Activated CD8-positive, alpha-beta memory T cell treated with anti-CD3 and anti-CD28 coated beads for 4 hours (primary cell): ENCODE data around the gene BCL2L13.
"Not testable (repeated sequence)": the region's sequence is repeated elsewhere in the genome, so short reads cannot be mapped to it uniquely, and the experiment has no call there.

Source experiments
- DNase-seq, 2 donors: peaks; one replicate each; pipeline ENCODE4 v3.0.0-alpha.2; 2020; ENCODE audit warnings: low read depth in 2 of 2

BCL2L13 gene

GRCh38 chr22:17761138-17761488 is 122.6 kb downstream of the BCL2L13 start:
- no peak for DNase-seq

DNA sequence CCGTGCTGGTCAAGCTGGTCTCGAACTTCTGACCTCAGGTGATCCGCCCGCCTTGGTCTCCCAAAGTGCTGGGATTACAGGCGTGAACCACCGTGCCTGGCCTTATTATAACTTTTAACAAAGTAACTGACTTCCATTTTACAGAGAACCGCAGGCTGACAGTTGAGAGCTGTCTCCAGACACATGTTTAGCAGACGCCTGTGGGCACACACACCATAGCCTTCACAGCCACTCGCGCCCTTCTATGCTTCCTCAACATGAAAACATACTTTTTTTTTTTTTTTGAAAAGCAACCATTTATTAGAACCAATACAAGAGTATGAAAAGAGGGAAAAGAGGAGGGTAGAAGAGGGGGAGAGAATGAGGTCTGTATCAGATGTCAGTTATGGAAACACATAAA is 124.9 kb downstream of the BCL2L13 start:
- DNase-seq, result not testable (repeated sequence)

DNA sequence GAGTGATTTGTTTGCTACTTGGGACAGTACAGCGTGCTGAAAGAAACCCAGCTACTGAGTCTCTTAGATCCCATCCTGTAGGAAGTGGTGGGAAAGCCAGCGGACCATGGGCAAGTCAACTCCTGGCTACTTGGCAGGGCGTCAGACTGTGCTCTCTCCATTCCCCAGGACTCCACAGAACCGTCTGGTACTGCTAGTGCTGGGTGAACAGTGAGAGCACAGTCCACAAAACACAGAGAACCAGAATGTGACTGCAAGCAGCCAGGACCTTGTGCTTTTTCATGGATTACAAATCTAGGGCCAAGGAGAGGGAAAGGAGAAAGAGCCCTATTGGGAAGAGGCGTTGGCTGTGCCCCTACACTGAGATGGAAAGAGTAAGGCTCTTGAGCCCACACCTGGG is 125.5 kb downstream of the BCL2L13 start:
- no peak for DNase-seq

GRCh38 chr22:17764852-17765251 is 126.3 kb downstream of the BCL2L13 start:
- DNase-seq, result not testable (repeated sequence)

DNA sequence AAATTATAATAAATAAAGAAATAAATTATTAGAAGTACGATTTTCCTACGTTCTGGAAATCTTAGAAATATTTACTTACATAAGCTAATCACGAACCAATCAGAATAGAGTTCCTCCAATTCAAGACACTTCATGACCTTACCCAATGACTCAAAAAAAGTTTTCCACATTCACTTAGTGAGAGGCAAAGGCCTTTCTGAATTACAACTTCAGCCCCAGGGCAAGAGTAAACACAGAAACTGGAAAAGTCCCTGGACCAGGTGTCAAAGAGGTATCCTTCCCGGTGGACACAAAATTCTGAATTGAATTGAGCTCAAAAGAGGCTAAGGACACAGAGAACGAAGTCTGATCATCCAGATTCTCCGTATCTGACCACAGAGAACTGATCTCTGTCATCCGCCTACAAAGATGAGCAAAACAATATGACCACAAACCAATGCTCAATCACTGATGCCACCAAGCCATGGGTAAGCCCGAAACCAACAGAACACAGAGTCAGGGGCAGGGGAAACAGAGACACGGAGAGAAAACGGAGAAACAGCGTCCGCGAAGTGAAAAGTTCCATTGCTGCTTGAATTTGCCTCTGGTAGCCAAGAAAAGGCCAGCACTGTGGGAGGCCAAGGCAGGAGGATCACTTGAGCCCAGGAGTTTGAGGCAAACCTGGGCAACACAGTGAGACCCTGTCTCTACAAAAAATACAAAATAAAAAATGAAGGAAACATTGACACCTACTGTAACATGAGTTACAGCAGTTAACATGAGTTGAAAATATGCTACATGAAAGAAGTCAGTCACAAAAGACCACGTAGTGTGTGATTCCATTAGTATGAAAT is 128.9 kb downstream of the BCL2L13 start:
- peak in 1 of 2 donors; percentile 40 for DNase-seq

GRCh38 chr22:17769013-17769715 is 130.6 kb downstream of the BCL2L13 start:
- DNase-seq, result no peak

- DNase-seq, result no peak
These were observed 131.1 kb downstream of the BCL2L13 start for GRCh38 chr22:17769716-17770082.

- no peak for DNase-seq
These were observed 131.9 kb downstream of the BCL2L13 start for GRCh38 chr22:17770180-17771077.

- DNase-seq, result no peak
These were observed 133.8 kb downstream of the BCL2L13 start for GRCh38 chr22:17772249-17772957.

DNA sequence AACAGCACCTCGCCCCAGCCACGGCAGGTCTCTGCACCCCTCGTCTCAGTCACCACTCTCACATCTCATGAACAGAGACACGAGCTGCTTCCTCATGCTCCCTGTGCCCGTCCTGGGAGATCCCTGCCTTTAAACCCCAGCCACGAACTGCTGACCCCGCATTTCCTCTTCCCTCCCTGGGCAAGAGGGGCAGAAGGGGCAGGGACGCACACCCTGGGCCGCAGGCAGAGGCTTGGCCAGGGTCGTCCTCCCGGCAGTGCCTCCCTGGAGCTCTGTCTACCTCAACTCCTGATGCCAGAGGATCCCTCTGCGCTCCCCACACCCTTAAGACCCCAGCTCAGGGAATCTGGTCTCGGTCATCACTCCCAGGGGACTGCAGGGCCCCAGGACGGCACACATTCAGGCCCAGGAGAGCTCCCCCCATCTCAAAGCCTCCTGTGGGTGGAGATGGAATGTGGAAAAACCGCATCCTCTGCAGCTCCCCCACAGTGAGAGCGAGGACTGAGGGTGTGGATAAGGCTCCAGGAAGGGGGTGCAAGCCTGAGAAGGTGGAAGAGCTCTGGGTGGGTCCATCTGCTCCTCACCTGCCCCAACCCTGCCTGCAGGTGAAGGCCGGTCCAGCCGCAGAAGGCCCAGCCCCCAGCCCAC is 134.5 kb downstream of the BCL2L13 start:
- no peak for DNase-seq

- peak; percentile 41 to 47 for DNase-seq
These were observed 135.1 kb downstream of the BCL2L13 start for GRCh38 chr22:17773606-17774205.

DNA sequence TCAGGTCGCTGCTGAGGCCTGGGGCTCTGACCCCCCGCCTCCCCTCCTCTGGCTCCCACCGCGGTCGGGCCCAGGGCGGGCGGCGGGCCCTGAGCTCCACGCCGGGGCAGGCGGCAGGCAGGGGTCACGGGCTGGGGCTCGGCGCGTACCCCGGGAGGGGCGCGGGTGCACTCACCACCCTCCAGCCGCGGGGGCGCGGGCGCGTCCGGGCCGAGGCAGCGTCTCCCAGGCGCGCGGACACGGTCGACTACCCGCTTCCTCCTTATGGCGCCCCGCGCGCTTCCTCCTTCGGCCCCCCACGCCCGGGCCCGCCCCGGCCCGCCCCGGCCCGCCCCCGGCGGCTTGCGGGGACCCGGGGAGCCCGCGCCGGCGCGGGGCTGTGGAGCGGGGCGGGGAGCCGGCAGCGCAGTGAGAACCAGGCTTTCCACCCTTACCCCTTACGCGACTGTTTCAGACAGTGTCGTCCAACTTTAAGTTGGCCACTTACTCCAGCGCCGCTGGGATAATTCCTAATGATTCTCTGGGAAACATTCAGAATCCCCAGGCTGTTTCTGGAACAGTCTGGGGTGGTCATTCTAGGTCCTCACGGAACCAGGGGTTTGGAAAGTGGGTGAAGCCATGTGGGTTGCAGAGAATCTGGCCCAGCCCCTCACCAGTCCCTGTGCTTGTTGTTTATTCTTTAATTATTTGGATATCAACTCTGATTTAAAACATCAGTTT is 135.8 kb downstream of the BCL2L13 start, which contains the start of gene BID:
BID (minus strand) TSS at position 264 of the 720 bp plus-strand sequence. CDS start 24,353 bp downstream, outside the sequence.
- no peak for DNase-seq

DNA sequence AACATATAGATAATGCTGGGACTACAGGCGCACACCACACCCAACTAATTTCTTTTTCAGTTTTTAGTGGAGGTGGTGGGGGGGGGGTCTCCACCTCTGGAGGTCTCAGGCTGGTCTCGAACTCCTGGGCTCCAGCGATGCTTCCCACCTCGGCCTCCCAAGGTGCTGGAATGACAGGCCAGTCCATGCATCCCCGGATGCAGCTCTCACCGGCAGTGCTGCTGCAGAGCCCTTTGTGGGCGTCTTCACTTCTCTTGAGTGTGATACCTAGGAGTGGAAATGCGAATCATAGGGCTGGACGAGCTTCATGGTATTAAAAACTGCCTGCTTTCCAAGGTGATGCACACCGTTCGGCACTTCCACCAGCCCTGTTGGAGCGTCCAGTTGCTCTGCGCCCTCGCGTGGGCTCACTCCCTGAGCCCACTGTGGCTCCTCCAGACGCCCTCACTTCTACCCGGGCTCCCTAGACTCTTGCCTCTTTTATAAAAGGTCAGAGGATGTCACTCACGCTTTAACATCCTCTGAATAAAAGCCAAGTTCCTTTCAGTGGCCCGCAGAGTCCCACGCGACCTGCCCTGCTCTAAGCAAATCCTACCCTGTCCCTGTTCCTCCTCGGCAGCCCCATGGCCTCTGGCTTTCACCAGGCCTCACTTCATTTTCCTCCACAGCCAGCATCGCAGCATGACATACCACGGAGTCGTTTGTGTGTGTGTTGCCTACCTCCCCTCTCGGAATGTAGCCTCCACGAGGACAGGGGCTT is 136.5 kb downstream of the BCL2L13 start:
- DNase-seq, result no peak

DNA sequence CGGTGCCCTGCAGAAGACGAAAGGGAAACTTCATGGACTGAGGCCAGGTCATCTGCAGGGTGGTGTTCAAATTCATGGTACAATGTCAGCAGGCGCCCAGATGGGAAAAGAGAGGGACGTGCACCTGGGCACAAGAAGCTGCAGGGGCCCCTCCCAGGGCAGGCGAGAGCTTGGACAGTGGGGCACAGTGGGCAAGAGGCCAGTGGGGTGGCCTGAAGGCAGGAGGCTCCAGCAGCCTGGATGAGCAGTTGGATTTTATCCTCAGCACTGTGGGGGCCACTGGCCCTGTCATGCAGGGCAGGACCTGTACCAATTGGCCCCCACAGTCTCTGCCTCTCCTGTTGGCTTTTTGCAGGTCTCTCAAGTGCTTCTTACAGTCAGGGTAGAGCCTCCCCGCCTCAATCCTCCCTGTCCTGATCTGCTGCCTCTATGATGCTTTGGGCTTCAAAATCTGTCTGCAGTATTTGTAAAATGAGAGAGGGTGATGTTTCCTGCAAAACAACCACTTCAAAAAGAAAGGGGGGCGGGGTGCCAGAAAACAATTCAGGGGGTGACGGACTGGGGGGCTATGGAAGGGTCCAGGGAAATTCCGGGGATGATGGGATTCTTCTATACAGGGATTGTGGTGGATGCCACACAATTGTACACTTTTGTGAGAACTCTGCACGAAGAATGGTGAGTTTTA is 137.4 kb downstream of the BCL2L13 start:
- DNase-seq, result no peak

DNA sequence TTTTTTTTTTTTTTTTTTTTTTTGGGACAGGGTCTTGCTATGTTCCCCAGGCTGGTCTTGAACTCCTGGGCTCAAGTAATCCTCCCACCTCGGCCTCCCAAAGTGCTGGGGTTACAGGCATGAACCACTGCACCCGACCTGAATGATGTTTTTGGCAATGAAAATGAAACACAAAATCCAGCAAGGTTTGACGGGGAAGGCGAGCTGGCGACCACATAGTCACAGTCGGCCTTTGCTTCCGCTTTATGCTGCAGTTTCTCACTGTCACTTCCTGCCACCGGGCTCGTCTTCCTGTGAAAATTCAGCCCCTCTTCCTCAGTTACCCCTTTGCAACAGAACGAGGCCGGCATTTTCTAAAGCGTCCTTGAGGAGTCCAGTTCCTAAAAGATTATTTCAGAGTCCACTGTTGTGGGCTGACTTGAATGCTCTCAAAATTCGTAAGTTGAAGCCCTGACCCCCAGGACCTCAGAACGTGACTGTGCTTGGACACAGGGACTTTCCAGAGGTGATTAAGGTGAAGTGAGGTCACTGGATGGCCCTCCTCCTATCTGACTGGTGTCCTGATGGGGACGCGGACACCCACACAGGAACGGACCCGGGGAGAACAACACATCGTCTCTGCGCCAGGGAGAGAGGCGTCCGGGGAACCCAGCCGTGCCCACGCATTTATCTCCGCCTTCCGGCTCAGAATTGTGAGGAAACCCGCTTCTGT is 138.6 kb downstream of the BCL2L13 start:
- peak; percentile 31 to 57 for DNase-seq

- DNase-seq, result no peak
These were observed 139.1 kb downstream of the BCL2L13 start for GRCh38 chr22:17777717-17778044.

DNA sequence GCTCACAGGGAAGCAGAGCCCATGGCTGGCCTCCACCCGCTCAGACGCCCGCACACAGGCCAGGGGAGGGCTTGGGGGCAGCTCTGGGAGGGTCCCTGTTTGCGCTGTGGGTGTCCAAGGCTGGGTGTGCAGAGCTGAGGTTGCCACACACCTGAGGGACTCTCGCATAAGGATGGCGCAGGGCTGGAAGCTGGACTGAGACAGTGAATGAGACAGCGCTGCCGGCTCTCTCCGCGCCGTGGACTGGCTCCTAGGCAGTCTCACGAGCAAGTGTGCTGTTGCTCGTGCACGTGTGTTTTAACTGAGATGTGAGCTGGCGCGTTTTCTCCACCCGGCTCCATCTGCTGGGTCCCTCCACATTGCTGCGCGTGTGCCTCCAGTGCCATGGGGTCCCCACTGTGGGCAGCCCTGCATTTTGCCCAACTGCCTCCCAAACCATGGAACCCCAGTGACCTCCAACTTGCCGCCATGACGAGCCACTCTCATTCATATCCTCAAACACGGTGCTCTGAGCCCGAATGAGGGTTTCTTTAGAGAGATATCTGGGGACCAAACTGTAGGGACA is 139.9 kb downstream of the BCL2L13 start:
- no peak for DNase-seq
